H1 (cell line): ENCODE measurements around the gene ERFE. TPM values are rescaled to one million over a fixed set of nuclear protein-coding genes. Genes with fewer than 3 reads are reported as not detected.

Source experiments
- CTCF ChIA-PET: fragments of 300-600 bp; sonication (Branson Sonifier 250); formaldehyde crosslinking; loops from one replicate; lab custom pipeline; 2021; ENCODE audit not compliant: partially characterized antibody; lab: Charles Lee
- POLR2A ChIA-PET: fragments of 300-600 bp; sonication (Branson Sonifier 250); formaldehyde crosslinking; loops from one replicate; lab custom pipeline; 2021; ENCODE audit warnings: inconsistent platforms; ENCODE audit not compliant: partially characterized antibody; lab: Charles Lee
- DNase-seq, 2 experiments: peaks; one replicate each; pipeline versions ENCODE4 v3.0.0 to v3.0.0-alpha.2; 2010 to 2022; ENCODE audit warnings: low spot score in 2 of 2, low read depth in 1 of 2, mixed read lengths in 1 of 2
- FAIRE-seq: peaks from 2 replicates; lab custom pipeline; 2011; peaks lifted over from hg19 to GRCh38; lab: Jason Lieb, UNC
- H2AFZ ChIP-seq: 2 replicates; pipeline ENCODE4 v1.8.1; 2012; ENCODE audit warnings: low read length, inconsistent platforms
- H2AK5ac ChIP-seq: 2 replicates; pipeline ENCODE4 v1.6.1; 2013; ENCODE audit warnings: low read depth, low read length
- H2BK120ac ChIP-seq: replicated peaks from 2 replicates; pipeline ENCODE3; 2013; ENCODE audit warnings: low read depth, low read length, inconsistent platforms
- H2BK12ac ChIP-seq: 2 replicates; pipeline ENCODE4 v1.6.1; 2013; ENCODE audit warnings: low read depth, low read length
- H2BK15ac ChIP-seq: 2 replicates; pipeline ENCODE4 v1.6.1; 2013; ENCODE audit warnings: low read length
- H2BK20ac ChIP-seq: 2 replicates; pipeline ENCODE4 v1.6.1; 2013; ENCODE audit warnings: low read length
- H2BK5ac ChIP-seq: 2 replicates; pipeline ENCODE4 v1.6.1; 2013; ENCODE audit warnings: low read depth, low read length
- H3K14ac ChIP-seq: 2 replicates; pipeline ENCODE4 v1.6.1; 2013; ENCODE audit warnings: inconsistent platforms; ENCODE audit not compliant: insufficient read length
- H3K18ac ChIP-seq: 2 replicates; pipeline ENCODE4 v1.6.1; 2013; ENCODE audit warnings: low read length; ENCODE audit errors: extremely low read depth
- H3K23ac ChIP-seq: 2 replicates; pipeline ENCODE4 v1.6.1; 2013; ENCODE audit warnings: inconsistent platforms; ENCODE audit not compliant: insufficient read length
- H3K23me2 ChIP-seq: 2 replicates; pipeline ENCODE4 v1.6.1; 2013; ENCODE audit warnings: low read depth, low read length
- H3K27ac ChIP-seq: 2 replicates; pipeline ENCODE4 v1.6.1; 2011; ENCODE audit warnings: low read depth, low read length, inconsistent platforms
- H3K27me3 ChIP-seq, 4 experiments: replicated peaks in 1 of 4; 1 replicate in 1 of 4; 2 replicates in 3 of 4; pipeline versions ENCODE4 v1.6.1 to v1.8.1; 2011 to 2013; ENCODE audit warnings: low read length in 3 of 4, mild to moderate bottlenecking in 3 of 4, inconsistent platforms in 2 of 4, mixed read lengths in 2 of 4, moderate library complexity in 1 of 4; ENCODE audit not compliant: control insufficient read depth in 3 of 4, insufficient read depth in 3 of 4; ENCODE audit errors: extremely low read depth in 1 of 4
- H3K36me3 ChIP-seq, 4 experiments: 2 replicates each; pipeline versions ENCODE4 v1.6.1 to v1.8.1; 2011 to 2013; ENCODE audit warnings: mild to moderate bottlenecking in 4 of 4, low read length in 3 of 4, moderate library complexity in 2 of 4, control low read depth in 1 of 4, inconsistent platforms in 1 of 4; ENCODE audit not compliant: insufficient read depth in 4 of 4, control insufficient read depth in 2 of 4
- H3K4ac ChIP-seq: replicated peaks from 2 replicates; pipeline ENCODE3; 2013; ENCODE audit warnings: low read length, low read depth, mixed read lengths, inconsistent platforms; ENCODE audit not compliant: insufficient read length
- H3K4me1 ChIP-seq, 4 experiments: replicated peaks in 1 of 4; 1 replicate in 1 of 4; 2 replicates in 3 of 4; pipeline versions ENCODE4 v1.6.1 to v1.8.1; 2011 to 2013; ENCODE audit warnings: low read length in 3 of 4, inconsistent platforms in 2 of 4, mixed read lengths in 1 of 4; ENCODE audit not compliant: insufficient read depth in 4 of 4, control insufficient read depth in 3 of 4
- H3K4me2 ChIP-seq, 2 experiments: 2 replicates each; pipeline versions ENCODE4 v1.6.1 to v1.8.1; 2011 to 2013; ENCODE audit warnings: low read depth in 2 of 2, low read length in 2 of 2, control low read depth in 1 of 2, inconsistent platforms in 1 of 2, mild to moderate bottlenecking in 1 of 2; ENCODE audit not compliant: insufficient read depth in 1 of 2
- H3K4me3 ChIP-seq, 4 experiments: fragments of 200-600, 300-600 bp in 1 of 4; sonication (generic), shearing (Covaris generic), sonication (Bioruptor Twin) in 1 of 4; 2 replicates each; pipeline versions ENCODE4 v1.5.1 to v1.8.1; 2011 to 2016; ENCODE audit warnings: low read length in 4 of 4, low read depth in 3 of 4, control low read depth in 2 of 4, inconsistent platforms in 2 of 4, mild to moderate bottlenecking in 2 of 4, mixed read lengths in 1 of 4, moderate library complexity in 1 of 4; ENCODE audit not compliant: insufficient read depth in 2 of 4; ENCODE audit errors: extremely low read depth in 1 of 4
- H3K56ac ChIP-seq: replicated peaks from 2 replicates; pipeline ENCODE3; 2013; ENCODE audit warnings: low read depth, mild to moderate bottlenecking, mixed read lengths, low read length, inconsistent platforms; ENCODE audit not compliant: insufficient read length
- H3K79me1 ChIP-seq: 2 replicates; pipeline ENCODE4 v1.6.1; 2013; ENCODE audit warnings: low read depth, low read length, control low read depth
- H3K79me2 ChIP-seq, 2 experiments: 2 replicates each; pipeline versions ENCODE4 v1.6.1 to v1.8.1; 2012 to 2013; ENCODE audit warnings: low read length in 2 of 2, mild to moderate bottlenecking in 2 of 2, inconsistent platforms in 1 of 2; ENCODE audit not compliant: insufficient read depth in 2 of 2, control insufficient read depth in 1 of 2
- H3K9ac ChIP-seq, 4 experiments: replicated peaks in 1 of 4; 1 replicate in 1 of 4; 2 replicates in 3 of 4; pipeline versions ENCODE4 v1.6.1 to v1.8.1; 2011 to 2013; ENCODE audit warnings: low read depth in 3 of 4, low read length in 3 of 4, control low read depth in 2 of 4, mild to moderate bottlenecking in 2 of 4, moderate library complexity in 2 of 4, inconsistent platforms in 1 of 4; ENCODE audit errors: extremely low read depth in 1 of 4
- H3K9me3 ChIP-seq, 2 experiments: 2 replicates each; pipeline versions ENCODE4 v1.6.1 to v1.8.1; 2012 to 2013; ENCODE audit warnings: mild to moderate bottlenecking in 2 of 2, moderate library complexity in 2 of 2, control low read depth in 1 of 2, inconsistent platforms in 1 of 2, low read depth in 1 of 2, low read length in 1 of 2, mixed read lengths in 1 of 2; ENCODE audit not compliant: insufficient read depth in 2 of 2
- H4K20me1 ChIP-seq, 2 experiments: replicated peaks in 1 of 2; 2 replicates each; pipeline versions ENCODE3 to v1.8.1; 2011 to 2013; ENCODE audit warnings: inconsistent platforms in 2 of 2, low read length in 2 of 2, mild to moderate bottlenecking in 1 of 2; ENCODE audit not compliant: insufficient read depth in 2 of 2, control insufficient read depth in 1 of 2
- H4K5ac ChIP-seq: 2 replicates; pipeline ENCODE4 v1.6.1; 2013; ENCODE audit warnings: low read length, low read depth, mixed read lengths, inconsistent platforms; ENCODE audit not compliant: insufficient read length
- H4K8ac ChIP-seq: 2 replicates; pipeline ENCODE4 v1.8.0; 2013; ENCODE audit warnings: mild to moderate bottlenecking, moderate library complexity, low read length, inconsistent platforms; ENCODE audit not compliant: insufficient read depth; ENCODE audit errors: extremely low read depth
- H4K91ac ChIP-seq: replicated peaks from 2 replicates; pipeline ENCODE3; 2013; ENCODE audit warnings: low read length, mixed read lengths, inconsistent platforms; ENCODE audit not compliant: insufficient read length
- BCL11A ChIP-seq, 2 experiments: IDR thresholded peaks; one replicate each; pipeline ENCODE4 v1.6.1; 2011; ENCODE audit warnings: low read depth in 2 of 2, low read length in 2 of 2, mild to moderate bottlenecking in 2 of 2
- CTBP2 ChIP-seq: IDR thresholded peaks from 2 replicates; pipeline ENCODE4 v1.7.0; 2011; ENCODE audit warnings: borderline replicate concordance, mild to moderate bottlenecking, moderate library complexity, mixed read lengths, low read length; ENCODE audit not compliant: insufficient read depth, insufficient read length
- RFX5 ChIP-seq: IDR thresholded peaks from 2 replicates; pipeline ENCODE4 v1.6.1; 2011; ENCODE audit warnings: low read depth, low read length, improper control_type of control experiment, borderline replicate concordance
- YY1 ChIP-seq: IDR thresholded peaks from 2 replicates; pipeline ENCODE4 v1.6.1; 2011; ENCODE audit warnings: low read depth, mild to moderate bottlenecking, low read length
- WGBS, 2 experiments: shearing (Covaris generic) in 1 of 2; methylation state at CpG; one replicate each; pipeline versions ENCODE4 v1.1.6 to v1.1.7; 2013 to 2015; ENCODE audit warnings: low lambda C conversion rate in 2 of 2, mixed read lengths in 2 of 2, inconsistent platforms in 1 of 2, low coverage in 1 of 2, missing lambda C conversion rate in 1 of 2; ENCODE audit not compliant: insufficient replicate concordance in 2 of 2, insufficient coverage in 1 of 2, insufficient read length in 1 of 2; ENCODE audit errors: extremely low coverage in 1 of 2, missing lambda C conversion rate in 1 of 2; 5-methylcytosine and 5-hydroxymethylcytosine counted together
- polyA plus RNA-seq, 7 experiments: library from polyadenylated mRNA; depleted of rRNA in 3 of 7; stranded (reverse) in 5 of 7; unstranded in 2 of 7; fragments of >200 nt in 5 of 7; fragments of 200-250 nt in 2 of 7; gene quantifications; 1 replicate in 5 of 7; 2 replicates in 1 of 7; 4 replicates in 1 of 7; pipeline versions ENCODE4 v1.2.1 to v1.2.3, GENCODE V29; 2011 to 2013; ENCODE audit warnings: missing spikeins in 2 of 7, mixed read lengths in 2 of 7
- total RNA-seq: library from RNA; stranded (reverse); fragmentation: NEBNext Ultra II Directional; extraction: Animal tissue kit (Norgen Biotek cat#: 25700); gene quantifications from 2 replicates; pipeline ENCODE4 v1.2.1, GENCODE V29; 2021

The ERFE gene
- total and polyA plus RNA-seq, 2 of the 8 experiments (the other 6 are each of a cell fraction or from before 2014, with no cell fraction given), result 2.5 to 3.6 TPM

- H2BK15ac ChIP-seq, result 0 out of 2 replicates have a peak overlapping the region, but pooled peaks have one; percentile 48
- H3K4me2 ChIP-seq, result no peak overlapping the region; a peak in 1 of 4 replicates
- H3K56ac ChIP-seq, result peak overlapping the region; percentile 65
- H3K79me1 ChIP-seq, result no peaks in the 10 kb centered on the region
- H4K5ac ChIP-seq, result no peak overlapping the region
- H3K9me3 ChIP-seq, result 0 out of 4 replicates have a peak, but pooled peaks cover 0 to 4% of the 10 kb centered on the region in 2 experiments
- 0 out of 2 replicates have a peak overlapping the region, but pooled peaks have one; percentile 6 for H2BK20ac ChIP-seq
- FAIRE-seq, result peak; percentile 68
- no peaks in the 10 kb centered on the region; a peak in 1 of 8 replicates for H3K36me3 ChIP-seq
- H3K27ac ChIP-seq, result no peak overlapping the region
- H3K4me3 ChIP-seq, result no peak overlapping the region
- 93% methylated on average over 2 of the region's 2 CpGs; no CpG with 5 or more reads in 1 of the 2 experiments for WGBS, 2 experiments
- peaks cover 0 to 14% of the 10 kb centered on the region in 2 experiments for H4K20me1 ChIP-seq
- peaks cover 15% of the 10 kb centered on the region for H3K23me2 ChIP-seq
- peak overlapping the region; percentile 95 for H4K91ac ChIP-seq
- no peak overlapping the region for H2AFZ ChIP-seq
- H3K27me3 ChIP-seq, result no peaks in the 10 kb centered on the region
- H2AK5ac ChIP-seq, result peak overlapping the region; percentile 94
- no peak overlapping the region for H3K9ac ChIP-seq
- CTCF ChIA-PET, result no interaction called here
- POLR2A ChIA-PET, result no interaction called here
- peak overlapping the region; percentile 64 for H2BK120ac ChIP-seq
- H4K8ac ChIP-seq, result no peak overlapping the region
- TF ChIP-seq BCL11A (IDR thresholded peaks at IDR 0.05; ENCODE audit: low read depth in 2 of 2, low read length in 2 of 2), result no peak
- no peak for TF ChIP-seq CTBP2
- TF ChIP-seq RFX5, result no peak
- TF ChIP-seq YY1, result no peak
- H2BK5ac ChIP-seq, result no peak overlapping the region; the same call in 1 of the 2 replicates
- H3K23ac ChIP-seq, result peak overlapping the region; percentile 6
- H3K4ac ChIP-seq, result no peak overlapping the region
- no peak overlapping the region for H3K18ac ChIP-seq
- H3K4me1 ChIP-seq, result peaks cover 0 to 13% (median 0%) of the 10 kb centered on the region in 4 experiments; a peak in 2 of 7 replicates
- H3K79me2 ChIP-seq, result no peaks in the 10 kb centered on the region
- H2BK12ac ChIP-seq, result peak overlapping the region; percentile 68; the same call in 1 of the 2 replicates
- no peak overlapping the region for H3K14ac ChIP-seq
- no peak for DNase-seq
These were observed 32.4 kb upstream of the ERFE start for GRCh38 chr2:238126338-238126737.
